Mesothelial cell of epicardium (in vitro differentiated cells): ENCODE results near the gene BAZ2B. TPM values are rescaled to one million over a fixed set of nuclear protein-coding genes. Genes with fewer than 3 reads are reported as not detected.
A peak's percentile ranks its signal among the peaks of the same experiment; 100 is the strongest.

Experiments used
- DNase-seq, 2 experiments: peaks; one replicate each; pipeline ENCODE4 v3.0.0; 2021; ENCODE audit warnings: low spot score in 2 of 2; ENCODE audit not compliant: unreplicated experiment in 2 of 2
- H3K27ac Mint-ChIP-seq: 2 replicates; pipeline ENCODE4 v1.8.0; 2021; ENCODE audit warnings: mixed read lengths
- H3K27me3 Mint-ChIP-seq: 2 replicates; pipeline ENCODE4 v1.8.0; 2021; ENCODE audit warnings: low read depth, mixed read lengths
- H3K36me3 Mint-ChIP-seq: 2 replicates; pipeline ENCODE4 v1.8.0; 2021; ENCODE audit warnings: mixed read lengths
- H3K4me1 Mint-ChIP-seq: 2 replicates; pipeline ENCODE4 v1.8.0; 2021; ENCODE audit warnings: mixed read lengths
- H3K4me3 Mint-ChIP-seq: 2 replicates; pipeline ENCODE4 v1.8.0; 2021; ENCODE audit warnings: mild to moderate bottlenecking, moderate library complexity, mixed read lengths
- H3K9me3 Mint-ChIP-seq: 2 replicates; pipeline ENCODE4 v1.8.0; 2021; ENCODE audit warnings: mixed read lengths
- total RNA-seq: library from RNA; stranded (reverse); gene quantifications from 3 replicates; pipeline ENCODE4 v1.2.1, GENCODE V29; 2021
- TF ChIP-seq, protein P1 (sequence below): fragments of 200-600 bp; sonication (generic); IDR thresholded peaks from one replicate; pipeline ENCODE4 v1.5.0; 2021; ENCODE audit warnings: antibody characterized with exemption; ENCODE audit not compliant: unreplicated experiment

Gene BAZ2B
- total RNA-seq, 1 donor from 2014 or later = 141 TPM

GRCh38 chr2:159518321-159519005 lies 97.9 kb downstream of the BAZ2B start:
- H3K9me3 Mint-ChIP-seq = peaks cover 6% of the 10 kb centered on the region
- no peak overlapping the region for H3K4me3 Mint-ChIP-seq
- peaks cover 37% of the 10 kb centered on the region for H3K4me1 Mint-ChIP-seq
- H3K36me3 Mint-ChIP-seq = peaks cover 7% of the 10 kb centered on the region
- H3K27ac Mint-ChIP-seq = peak overlapping the region; percentile 90
- no peaks in the 10 kb centered on the region for H3K27me3 Mint-ChIP-seq
- TF ChIP-seq, protein P1, sequence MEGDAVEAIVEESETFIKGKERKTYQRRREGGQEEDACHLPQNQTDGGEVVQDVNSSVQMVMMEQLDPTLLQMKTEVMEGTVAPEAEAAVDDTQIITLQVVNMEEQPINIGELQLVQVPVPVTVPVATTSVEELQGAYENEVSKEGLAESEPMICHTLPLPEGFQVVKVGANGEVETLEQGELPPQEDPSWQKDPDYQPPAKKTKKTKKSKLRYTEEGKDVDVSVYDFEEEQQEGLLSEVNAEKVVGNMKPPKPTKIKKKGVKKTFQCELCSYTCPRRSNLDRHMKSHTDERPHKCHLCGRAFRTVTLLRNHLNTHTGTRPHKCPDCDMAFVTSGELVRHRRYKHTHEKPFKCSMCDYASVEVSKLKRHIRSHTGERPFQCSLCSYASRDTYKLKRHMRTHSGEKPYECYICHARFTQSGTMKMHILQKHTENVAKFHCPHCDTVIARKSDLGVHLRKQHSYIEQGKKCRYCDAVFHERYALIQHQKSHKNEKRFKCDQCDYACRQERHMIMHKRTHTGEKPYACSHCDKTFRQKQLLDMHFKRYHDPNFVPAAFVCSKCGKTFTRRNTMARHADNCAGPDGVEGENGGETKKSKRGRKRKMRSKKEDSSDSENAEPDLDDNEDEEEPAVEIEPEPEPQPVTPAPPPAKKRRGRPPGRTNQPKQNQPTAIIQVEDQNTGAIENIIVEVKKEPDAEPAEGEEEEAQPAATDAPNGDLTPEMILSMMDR = no peak
- no peak for DNase-seq

- Mint-ChIP-seq H3K36me3 (peaks cover 5% of the 10 kb centered on the region), H3K4me3 (peak overlapping the region; percentile 69), H3K4me1 (peaks cover 45% of the 10 kb centered on the region), H3K9me3 (peaks cover 6% of the 10 kb centered on the region), H3K27ac (peak overlapping the region; percentile 90), H3K27me3 (no peaks in the 10 kb centered on the region)
- TF ChIP-seq, protein P1 = no peak
- no peak for DNase-seq
Observed at GRCh38 chr2:159516241-159516758, 100.0 kb downstream of the BAZ2B start.

DNA sequence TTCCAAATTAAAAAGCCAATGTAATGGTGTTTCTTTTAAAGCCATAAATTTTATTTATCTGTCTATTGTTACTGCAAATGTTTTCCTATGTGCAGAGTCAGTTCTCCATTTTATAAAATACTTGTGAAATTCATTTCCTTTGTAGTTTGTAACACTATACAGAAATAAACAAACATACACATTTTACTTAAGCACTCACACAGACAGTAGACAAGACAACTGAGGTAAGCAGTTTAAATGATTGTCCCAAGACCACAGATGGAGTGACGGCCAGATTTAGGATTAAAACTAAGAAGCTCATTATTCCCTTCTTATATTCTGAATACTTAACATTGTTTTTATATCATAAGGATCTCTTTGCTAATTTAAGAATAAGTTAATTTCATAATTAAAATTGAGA lies 100.9 kb downstream of the BAZ2B start:
- no peak for DNase-seq
- Mint-ChIP-seq H3K4me3 (peak overlapping the region; percentile 46), H3K27me3 (no peaks in the 10 kb centered on the region), H3K9me3 (peaks cover 6% of the 10 kb centered on the region), H3K4me1 (peaks cover 45% of the 10 kb centered on the region), H3K27ac (peak overlapping the region; percentile 78), H3K36me3 (peaks cover 5% of the 10 kb centered on the region)
- TF ChIP-seq, protein P1 = no peak

GRCh38 chr2:159513745-159514144 lies 102.6 kb downstream of the BAZ2B start:
- Mint-ChIP-seq H3K27me3 (no peaks in the 10 kb centered on the region), H3K4me1 (peaks cover 45% of the 10 kb centered on the region), H3K4me3 (no peak overlapping the region), H3K9me3 (no peaks in the 10 kb centered on the region), H3K36me3 (no peaks in the 10 kb centered on the region), H3K27ac (no peak overlapping the region)
- DNase-seq = no peak
- TF ChIP-seq, protein P1 = no peak

DNA sequence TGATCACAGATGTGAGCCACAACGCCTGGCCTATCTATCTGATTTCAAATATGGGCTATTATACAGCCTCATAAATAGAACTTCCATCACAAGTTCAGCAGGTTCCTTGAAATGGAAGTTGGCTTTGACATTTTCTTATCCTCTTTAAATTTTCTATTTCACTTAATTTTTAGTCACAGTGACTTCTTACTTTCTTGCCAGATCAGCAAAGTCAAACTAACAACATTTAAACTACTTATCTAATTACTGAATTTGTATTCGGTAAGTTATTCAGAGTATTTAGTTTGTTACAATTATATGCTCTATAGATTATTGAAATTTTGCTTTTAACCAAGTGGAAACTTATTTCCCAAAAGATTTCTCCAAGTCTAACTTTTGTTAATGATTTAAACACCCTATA lies 108.2 kb downstream of the BAZ2B start:
- H3K36me3 Mint-ChIP-seq = no peaks in the 10 kb centered on the region
- no peaks in the 10 kb centered on the region for H3K9me3 Mint-ChIP-seq
- peaks cover 14% of the 10 kb centered on the region for H3K4me1 Mint-ChIP-seq
- TF ChIP-seq, protein P1 = no peak
- no peak overlapping the region for H3K4me3 Mint-ChIP-seq
- no peaks in the 10 kb centered on the region for H3K27me3 Mint-ChIP-seq
- H3K27ac Mint-ChIP-seq = no peak overlapping the region
- no peak for DNase-seq
